Duodenal mucosa (tissue), 2 donors: ENCODE results near the gene PDCL2.
"Not testable (repeated sequence)": the region's sequence is repeated elsewhere in the genome, so short reads cannot be mapped to it uniquely, and the experiment has no call there.

Experiments used
- H3K27ac ChIP-seq: one replicate; pipeline ENCODE4 v1.7.0; 2013; ENCODE audit warnings: low read depth, low read length
- H3K27me3 ChIP-seq, 2 donors: one replicate each; pipeline ENCODE4 v1.7.0; 2013; ENCODE audit warnings: low read length in 2 of 2, control low read depth in 1 of 2; ENCODE audit not compliant: insufficient read depth in 2 of 2, control insufficient read depth in 1 of 2
- H3K36me3 ChIP-seq, 2 donors: one replicate each; pipeline ENCODE4 v1.7.0; 2013; ENCODE audit warnings: low read length in 2 of 2, control low read depth in 1 of 2; ENCODE audit not compliant: insufficient read depth in 2 of 2, control insufficient read depth in 1 of 2
- H3K4me1 ChIP-seq, 2 donors: one replicate each; pipeline ENCODE4 v1.7.0; 2013; ENCODE audit warnings: low read length in 2 of 2, control low read depth in 1 of 2; ENCODE audit not compliant: insufficient read depth in 2 of 2, control insufficient read depth in 1 of 2
- H3K4me3 ChIP-seq, 2 donors: one replicate each; pipeline ENCODE4 v1.7.0; 2013; ENCODE audit warnings: low read length in 2 of 2, low read depth in 1 of 2
- H3K9ac ChIP-seq, 2 donors: one replicate each; pipeline ENCODE4 v1.7.0; 2013; ENCODE audit warnings: low read length in 2 of 2, low read depth in 1 of 2
- H3K9me3 ChIP-seq, 2 donors: one replicate each; pipeline ENCODE4 v1.7.0; 2013; ENCODE audit warnings: low read length in 2 of 2, control low read depth in 1 of 2; ENCODE audit not compliant: control insufficient read depth in 1 of 2

The PDCL2 gene, protein sequence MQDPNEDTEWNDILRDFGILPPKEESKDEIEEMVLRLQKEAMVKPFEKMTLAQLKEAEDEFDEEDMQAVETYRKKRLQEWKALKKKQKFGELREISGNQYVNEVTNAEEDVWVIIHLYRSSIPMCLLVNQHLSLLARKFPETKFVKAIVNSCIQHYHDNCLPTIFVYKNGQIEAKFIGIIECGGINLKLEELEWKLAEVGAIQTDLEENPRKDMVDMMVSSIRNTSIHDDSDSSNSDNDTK

DNA sequence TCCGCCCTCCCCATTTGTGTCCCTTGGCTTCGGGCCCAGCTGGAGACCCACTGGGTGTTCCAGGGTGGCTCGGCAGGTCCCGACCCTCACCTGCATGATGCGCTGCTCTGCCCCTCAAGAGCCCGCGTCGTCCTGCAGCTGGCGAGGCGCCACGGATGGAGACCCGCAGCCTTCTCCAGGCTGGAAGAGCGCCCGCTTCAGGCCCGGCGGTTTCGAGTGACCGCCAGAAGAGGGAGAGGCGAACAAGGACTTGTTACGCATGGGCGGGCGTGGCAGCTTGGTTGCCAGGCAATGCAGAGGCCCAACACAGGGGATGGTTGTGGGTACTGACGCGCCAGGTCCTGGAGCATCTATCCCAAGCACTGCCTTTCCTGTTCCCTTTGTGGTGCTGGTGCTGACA lies at the start of gene PDCL2:
Gene PDCL2 (minus strand): TSS at position 232 of the 400 bp plus-strand sequence. CDS start 136 bp downstream, at position 96.
- Histone ChIP-seq H3K27ac (no peak within 1 kb of the TSS), H3K4me1 (no peaks in the 10 kb centered on the region), H3K27me3 (no peaks in the 10 kb centered on the region), H3K36me3 (no peaks in the 10 kb centered on the region), H3K9ac (no peak within 1 kb of the TSS), H3K9me3 (no peaks in the 10 kb centered on the region), H3K4me3 (no peak within 1 kb of the TSS)

DNA sequence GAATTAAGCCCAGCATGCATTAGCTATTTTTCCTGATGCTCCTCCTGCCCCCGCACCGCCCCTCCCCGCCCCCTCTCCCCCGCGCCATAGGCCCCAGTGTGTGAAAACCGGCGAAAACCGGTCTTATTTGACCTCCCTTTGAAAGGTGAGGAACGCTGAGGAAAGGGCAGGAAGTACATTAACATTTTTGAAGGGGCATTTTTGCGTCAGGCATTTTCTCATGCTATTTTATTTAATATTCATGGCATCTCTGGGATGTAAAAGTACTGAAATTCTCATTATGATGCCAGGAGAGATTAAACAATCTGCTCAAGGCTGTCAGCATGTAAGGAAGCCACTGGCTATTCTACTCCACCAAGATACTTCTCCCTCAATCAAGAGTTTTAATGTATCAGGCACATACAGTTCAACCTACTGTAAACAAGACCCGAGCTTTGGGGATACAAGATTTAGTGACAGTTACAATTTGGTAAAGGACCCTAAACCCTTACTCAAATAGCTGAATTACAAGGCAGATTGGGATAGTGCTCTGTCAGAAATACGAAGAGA lies 45.3 kb upstream of the PDCL2 start:
- Histone ChIP-seq H3K9ac (no peak overlapping the region), H3K27me3 (peaks cover 23 to 35% of the 10 kb centered on the region in 2 donors), H3K27ac (no peak overlapping the region), H3K4me1 (peaks cover 7 to 8% of the 10 kb centered on the region in 2 donors), H3K9me3 (no peaks in the 10 kb centered on the region), H3K36me3 (no peaks in the 10 kb centered on the region), H3K4me3 (no peak overlapping the region)

GRCh38 chr4:55636656-55636999 lies 44.6 kb upstream of the PDCL2 start:
- Histone ChIP-seq H3K4me1 (peaks cover 7 to 8% of the 10 kb centered on the region in 2 donors), H3K36me3 (no peaks in the 10 kb centered on the region), H3K27ac (no peak overlapping the region), H3K9me3 (no peaks in the 10 kb centered on the region), H3K4me3 (peak overlapping the region; percentile 35 to 43), H3K27me3 (peaks cover 23 to 35% of the 10 kb centered on the region in 2 donors), H3K9ac (no peak overlapping the region)

GRCh38 chr4:55635741-55636655 lies 44.0 kb upstream of the PDCL2 start, which contains the start of gene NMU:
NMU (minus strand) TSS chr4:55636298; CDS start chr4:55636192, 106 bp downstream.
- H3K27me3 ChIP-seq, result peaks cover 23 to 35% of the 10 kb centered on the region in 2 donors
- peak within 1 kb of the TSS; percentile 35 to 43 for H3K4me3 ChIP-seq
- H3K4me1 ChIP-seq, result peaks cover 7 to 8% of the 10 kb centered on the region in 2 donors
- no peaks in the 10 kb centered on the region for H3K36me3 ChIP-seq
- H3K9ac ChIP-seq, result no peak within 1 kb of the TSS
- H3K9me3 ChIP-seq, result no peaks in the 10 kb centered on the region
- H3K27ac ChIP-seq, result no peak within 1 kb of the TSS

GRCh38 chr4:55635282-55635681 lies 43.2 kb upstream of the PDCL2 start:
- H3K4me3 ChIP-seq, result peak overlapping the region in 1 of 2 donors; percentile 35
- no peaks in the 10 kb centered on the region for H3K9me3 ChIP-seq
- no peaks in the 10 kb centered on the region for H3K36me3 ChIP-seq
- H3K27me3 ChIP-seq, result peaks cover 23 to 35% of the 10 kb centered on the region in 2 donors
- H3K4me1 ChIP-seq, result peaks cover 7 to 8% of the 10 kb centered on the region in 2 donors
- H3K27ac ChIP-seq, result no peak overlapping the region
- H3K9ac ChIP-seq, result no peak overlapping the region

GRCh38 chr4:55634417-55635128 lies 42.5 kb upstream of the PDCL2 start:
- no peaks in the 10 kb centered on the region for H3K9me3 ChIP-seq
- no peaks in the 10 kb centered on the region for H3K36me3 ChIP-seq
- H3K9ac ChIP-seq, result no peak overlapping the region
- peaks cover 7 to 8% of the 10 kb centered on the region in 2 donors for H3K4me1 ChIP-seq
- no peak overlapping the region for H3K27ac ChIP-seq
- peaks cover 23 to 35% of the 10 kb centered on the region in 2 donors for H3K27me3 ChIP-seq
- H3K4me3 ChIP-seq, result no peak overlapping the region

- Histone ChIP-seq H3K27ac (no peak overlapping the region), H3K27me3 (peaks cover 23 to 35% of the 10 kb centered on the region in 2 donors), H3K9ac (no peak overlapping the region), H3K4me1 (peaks cover 7 to 8% of the 10 kb centered on the region in 2 donors), H3K36me3 (no peaks in the 10 kb centered on the region), H3K4me3 (no peak overlapping the region), H3K9me3 (no peaks in the 10 kb centered on the region)
These were observed 41.9 kb upstream of the PDCL2 start for GRCh38 chr4:55633903-55634302.

- Histone ChIP-seq H3K27me3 (no peaks in the 10 kb centered on the region), H3K9ac (no peak overlapping the region), H3K36me3 (no peaks in the 10 kb centered on the region), H3K4me3 (no peak overlapping the region), H3K4me1 (no peaks in the 10 kb centered on the region), H3K27ac (no peak overlapping the region), H3K9me3 (no peaks in the 10 kb centered on the region)
These were observed 33.8 kb upstream of the PDCL2 start for GRCh38 chr4:55625835-55626234.

DNA sequence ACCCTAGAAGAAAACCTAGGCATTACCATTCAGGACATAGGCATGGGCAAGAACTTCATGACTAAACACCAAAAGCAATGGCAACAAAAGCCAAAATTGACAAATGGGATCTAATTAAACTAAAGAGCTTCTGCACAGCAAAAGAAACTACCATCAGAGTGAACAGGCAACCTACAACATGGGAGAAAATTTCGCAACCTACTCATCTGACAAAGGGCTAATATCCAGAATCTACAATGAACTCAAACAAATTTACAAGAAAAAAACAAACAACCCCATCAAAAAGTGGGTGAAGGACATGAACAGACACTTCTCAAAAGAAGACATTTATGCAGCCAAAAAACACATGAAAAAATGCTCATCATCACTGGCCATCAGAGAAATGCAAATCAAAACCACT lies 32.0 kb upstream of the PDCL2 start:
- H3K36me3 ChIP-seq, H3K4me1 ChIP-seq, H3K9me3 ChIP-seq, H3K27ac ChIP-seq, H3K9ac ChIP-seq, H3K4me3 ChIP-seq, H3K27me3 ChIP-seq: not testable (repeated sequence)
